Caco-2 (cell line): ENCODE results near the gene BDH1. TPM values are rescaled to one million over a fixed set of nuclear protein-coding genes. Genes with fewer than 3 reads are reported as not detected.

Experiments used
- BruUV-seq: library from RNA; stranded (reverse); fragments of 400-500 nt; replicated peaks from 2 replicates; lab custom pipeline; 2021; lab: Mats Ljungman, UMichigan
- CTCF ChIA-PET: fragments of 300-600 bp; sonication (Branson Sonifier 250); formaldehyde crosslinking; loops from one replicate; lab custom pipeline; 2022; ENCODE audit warnings: antibody characterized with exemption; lab: Charles Lee
- POLR2A ChIA-PET: fragments of 300-600 bp; sonication (Branson Sonifier 250); formaldehyde crosslinking; loops from one replicate; lab custom pipeline; 2022; ENCODE audit warnings: antibody characterized with exemption; lab: Charles Lee
- DNase-seq, 2 experiments: peaks; one replicate each; pipeline versions ENCODE4 v3.0.0 to v3.0.0-alpha.2; 2020 to 2022
- H3K27me3 ChIP-seq: replicated peaks from 2 replicates; pipeline ENCODE4 v1.6.0; 2011; ENCODE audit warnings: low read length; ENCODE audit not compliant: control insufficient read depth, insufficient read depth
- H3K36me3 ChIP-seq: 2 replicates; pipeline ENCODE4 v1.5.1; 2011; ENCODE audit warnings: low read length; ENCODE audit not compliant: control insufficient read depth, insufficient read depth
- H3K4me1 ChIP-seq: fragments of 250-450 bp; sonication (Bioruptor Pico); 2 replicates; pipeline ENCODE4 v1.5.1; 2020; ENCODE audit warnings: mild to moderate bottlenecking
- H3K4me3 ChIP-seq: 2 replicates; pipeline ENCODE4 v1.5.1; 2011; ENCODE audit warnings: low read depth, mild to moderate bottlenecking, control low read depth, low read length
- H3K9me3 ChIP-seq: fragments of 250-450 bp; sonication (Bioruptor Pico); 2 replicates; pipeline ENCODE4 v1.5.1; 2020; ENCODE audit warnings: mild to moderate bottlenecking, moderate library complexity
- H3K27ac Mint-ChIP-seq: one replicate; pipeline ENCODE4 v1.8.0; 2022; ENCODE audit warnings: mixed read lengths; ENCODE audit not compliant: unreplicated experiment
- H3K27me3 Mint-ChIP-seq: one replicate; pipeline ENCODE4 v1.8.0; 2022; ENCODE audit warnings: mixed read lengths; ENCODE audit not compliant: insufficient read depth, unreplicated experiment
- H3K36me3 Mint-ChIP-seq: one replicate; pipeline ENCODE4 v1.8.0; 2022; ENCODE audit warnings: mild to moderate bottlenecking, mixed read lengths; ENCODE audit not compliant: insufficient read depth, unreplicated experiment
- H3K4me1 Mint-ChIP-seq: one replicate; pipeline ENCODE4 v1.8.0; 2022; ENCODE audit warnings: low read depth, mixed read lengths; ENCODE audit not compliant: unreplicated experiment
- H3K4me3 Mint-ChIP-seq: one replicate; pipeline ENCODE4 v1.8.0; 2022; ENCODE audit warnings: mild to moderate bottlenecking, moderate library complexity, mixed read lengths; ENCODE audit not compliant: unreplicated experiment
- H3K9me3 Mint-ChIP-seq: one replicate; pipeline ENCODE4 v1.8.0; 2022; ENCODE audit warnings: mixed read lengths; ENCODE audit not compliant: unreplicated experiment
- CTCF ChIP-seq, 2 experiments: fragments of 200-600 bp in 1 of 2; IDR thresholded peaks; 1 replicate in 1 of 2; 2 replicates in 1 of 2; pipeline versions ENCODE4 v1.5.1 to v1.8.0; 2011 to 2022; ENCODE audit warnings: antibody characterized with exemption in 1 of 2, control low read depth in 1 of 2, inconsistent platforms in 1 of 2, low read depth in 1 of 2, low read length in 1 of 2, mild to moderate bottlenecking in 1 of 2, moderate library complexity in 1 of 2; ENCODE audit not compliant: insufficient read depth in 1 of 2, severe bottlenecking in 1 of 2, unreplicated experiment in 1 of 2
- intact Hi-C: fragments of 100-400 bp; cut with micrococcal nuclease; formaldehyde crosslinking; loops from one replicate; pipeline ENCODE4 v1.10.0; 2022; ENCODE audit not compliant: unreplicated experiment
- total RNA-seq: library from RNA; stranded (reverse); gene quantifications from 2 replicates; pipeline ENCODE4 v1.2.3, GENCODE V29; 2022

Gene BDH1
- total RNA-seq, 1 experiment from 2014 or later, result 41.8 TPM

DNA sequence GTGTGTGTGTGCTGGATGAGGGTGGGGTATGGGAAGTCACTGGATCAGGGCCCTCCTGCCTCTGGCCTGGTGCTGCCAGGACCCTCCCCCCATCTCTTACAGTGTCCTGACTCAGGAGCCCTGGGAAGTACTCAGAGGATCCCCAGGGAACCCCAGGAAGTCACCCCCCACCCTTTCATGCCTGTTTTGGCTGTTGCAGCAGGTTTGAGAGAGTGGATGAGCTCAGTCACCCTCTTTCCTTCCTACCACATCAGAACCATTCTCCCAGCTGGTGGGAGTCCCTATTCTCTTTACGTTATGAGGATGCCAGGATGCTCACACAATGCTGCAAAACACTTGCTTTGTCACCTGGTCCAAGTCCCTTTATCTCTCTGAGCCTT is 59.0 kb downstream of the BDH1 start:
- H3K36me3 Mint-ChIP-seq, result no peaks in the 10 kb centered on the region
- POLR2A ChIA-PET, result no interaction called here
- DNase-seq, result no peak
- peaks cover 14% of the 10 kb centered on the region for H3K4me1 ChIP-seq
- peaks cover 9% of the 10 kb centered on the region for H3K9me3 Mint-ChIP-seq
- H3K4me3 Mint-ChIP-seq, result no peak overlapping the region
- H3K36me3 ChIP-seq, result no peaks in the 10 kb centered on the region
- CTCF ChIA-PET, result no interaction called here
- intact Hi-C loops, result no loop called here
- H3K27me3 Mint-ChIP-seq, result no peaks in the 10 kb centered on the region
- H3K4me3 ChIP-seq, result no peak overlapping the region
- peaks cover 10% of the 10 kb centered on the region for H3K4me1 Mint-ChIP-seq
- H3K27me3 ChIP-seq, result no peaks in the 10 kb centered on the region
- H3K9me3 ChIP-seq, result peaks cover 6% of the 10 kb centered on the region; the same call in 1 of the 2 replicates
- no peak overlapping the region for H3K27ac Mint-ChIP-seq
- no TSS peak for BruUV-seq
- TF ChIP-seq CTCF (IDR thresholded peaks at IDR 0.05; ENCODE audit: insufficient read depth in 1 of 2, low read depth in 1 of 2, low read length in 1 of 2, severe bottlenecking in 1 of 2, unreplicated experiment in 1 of 2), result no peak

DNA sequence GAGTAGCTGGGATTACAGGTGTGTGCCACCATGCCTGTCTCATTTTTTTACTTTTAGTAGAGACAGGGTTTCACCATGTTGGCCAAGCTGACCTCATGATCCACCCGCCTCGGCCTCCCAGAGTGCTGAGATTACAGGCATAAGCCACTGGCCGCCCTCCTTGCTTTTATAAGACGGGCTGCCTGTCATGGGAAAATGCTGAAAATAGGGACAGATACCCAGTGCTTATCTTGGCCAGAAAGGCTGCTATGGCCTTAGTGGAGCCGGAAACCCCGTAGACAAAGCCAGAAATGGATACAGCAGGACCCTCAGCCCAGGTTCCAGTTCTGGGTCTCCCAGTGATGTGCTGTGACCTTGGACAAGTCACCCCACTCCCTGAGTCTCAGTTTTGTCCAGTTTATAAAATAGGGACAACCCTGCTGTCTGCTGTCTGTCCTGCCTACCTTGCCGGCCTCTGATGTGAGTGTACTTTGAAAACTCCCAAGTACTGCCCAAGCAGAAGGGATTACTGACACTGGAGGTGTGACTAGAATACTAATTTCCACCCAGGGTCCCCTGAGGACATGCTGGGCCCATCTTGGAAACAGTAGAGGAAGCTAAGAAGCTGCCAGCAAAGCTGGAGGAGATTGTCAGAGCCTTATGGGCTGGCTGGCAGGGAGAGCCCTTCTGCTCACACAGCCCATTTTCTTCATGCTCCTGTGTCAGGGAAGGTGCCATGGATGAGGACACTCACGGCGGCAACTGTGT is 59.6 kb downstream of the BDH1 start:
- Mint-ChIP-seq H3K27ac (no peak overlapping the region), H3K9me3 (peaks cover 9% of the 10 kb centered on the region), H3K27me3 (no peaks in the 10 kb centered on the region), H3K36me3 (no peaks in the 10 kb centered on the region), H3K4me3 (no peak overlapping the region), H3K4me1 (peaks cover 11% of the 10 kb centered on the region)
- ChIA-PET POLR2A (no interaction called here), CTCF (no interaction called here)
- no peak for DNase-seq
- Histone ChIP-seq H3K4me1 (peaks cover 11% of the 10 kb centered on the region), H3K27me3 (no peaks in the 10 kb centered on the region), H3K4me3 (no peak overlapping the region), H3K9me3 (peaks cover 6% of the 10 kb centered on the region; the same call in 1 of the 2 replicates), H3K36me3 (no peaks in the 10 kb centered on the region)
- intact Hi-C loops, result no loop called here
- TF ChIP-seq CTCF (IDR thresholded peaks at IDR 0.05; ENCODE audit: insufficient read depth in 1 of 2, low read depth in 1 of 2, low read length in 1 of 2, severe bottlenecking in 1 of 2, unreplicated experiment in 1 of 2), result no peak
- no TSS peak for BruUV-seq

DNA sequence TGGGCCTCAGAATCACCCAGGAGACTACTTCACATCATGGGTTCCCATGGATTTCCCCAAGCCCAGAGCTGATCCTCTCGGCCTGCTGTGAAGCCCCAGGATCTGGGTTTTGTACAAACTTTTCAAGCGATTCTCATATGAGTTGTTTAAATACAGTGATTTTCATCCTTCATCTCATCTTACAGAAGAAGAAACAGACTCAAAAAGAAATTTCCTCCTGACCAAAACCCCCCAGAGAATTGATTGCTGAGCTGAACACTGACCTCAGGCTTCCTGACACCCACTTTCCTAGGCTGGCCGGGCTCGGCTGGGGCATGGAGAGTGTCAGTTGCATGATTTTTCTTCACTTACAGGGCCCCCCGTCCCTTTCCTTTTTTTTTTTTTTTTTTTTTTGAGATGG is 60.3 kb downstream of the BDH1 start:
- Histone ChIP-seq H3K27me3 (no peaks in the 10 kb centered on the region), H3K4me3 (no peak overlapping the region), H3K36me3 (no peaks in the 10 kb centered on the region), H3K4me1 (peaks cover 17% of the 10 kb centered on the region), H3K9me3 (peaks cover 6% of the 10 kb centered on the region; the same call in 1 of the 2 replicates)
- H3K27me3 Mint-ChIP-seq, result no peaks in the 10 kb centered on the region
- no peak for TF ChIP-seq CTCF (IDR thresholded peaks at IDR 0.05; ENCODE audit: insufficient read depth in 1 of 2, low read depth in 1 of 2, low read length in 1 of 2, severe bottlenecking in 1 of 2, unreplicated experiment in 1 of 2)
- ChIA-PET POLR2A (no interaction called here), CTCF (no interaction called here)
- peaks cover 2% of the 10 kb centered on the region for H3K36me3 Mint-ChIP-seq
- intact Hi-C loops, result no loop called here
- DNase-seq, result no peak
- H3K27ac Mint-ChIP-seq, result no peak overlapping the region
- BruUV-seq, result no TSS peak
- no peak overlapping the region for H3K4me3 Mint-ChIP-seq
- H3K9me3 Mint-ChIP-seq, result peaks cover 9% of the 10 kb centered on the region
- peaks cover 14% of the 10 kb centered on the region for H3K4me1 Mint-ChIP-seq
